H9 (cell line): Measurements from ENCODE around the gene RRH. TPM values are rescaled to one million over a fixed set of nuclear protein-coding genes. Genes with fewer than 3 reads are reported as not detected.
"Not testable (repeated sequence)": the region's sequence is repeated elsewhere in the genome, so short reads cannot be mapped to it uniquely, and the experiment has no call there.

ENCODE experiments used
- DNase-seq: peaks from one replicate; pipeline ENCODE4 v3.0.0-alpha.2; 2017
- H2AFZ ChIP-seq: one replicate; pipeline ENCODE4 v1.6.1; 2013; ENCODE audit warnings: mild to moderate bottlenecking, low read length, control low read depth, moderate library complexity
- H2AK5ac ChIP-seq: 2 replicates; pipeline ENCODE4 v1.6.1; 2013; ENCODE audit warnings: low read length, control low read depth, mixed read lengths; ENCODE audit not compliant: insufficient read length
- H2BK120ac ChIP-seq: one replicate; pipeline ENCODE4 v1.6.1; 2013; ENCODE audit warnings: low read depth, mild to moderate bottlenecking, low read length, control low read depth, inconsistent platforms; ENCODE audit not compliant: poor library complexity, severe bottlenecking
- H2BK12ac ChIP-seq: 2 replicates; pipeline ENCODE4 v1.6.1; 2013; ENCODE audit warnings: low read length, control low read depth, mixed read lengths, low read depth; ENCODE audit not compliant: insufficient read length
- H2BK15ac ChIP-seq: 2 replicates; pipeline ENCODE4 v1.6.1; 2013; ENCODE audit warnings: low read depth, low read length, control low read depth
- H2BK20ac ChIP-seq: one replicate; pipeline ENCODE4 v1.6.1; 2013; ENCODE audit warnings: low read depth, mild to moderate bottlenecking, low read length, control low read depth, inconsistent platforms; ENCODE audit not compliant: poor library complexity, severe bottlenecking
- H2BK5ac ChIP-seq: 2 replicates; pipeline ENCODE4 v1.6.1; 2013; ENCODE audit warnings: low read length, control low read depth, mixed read lengths; ENCODE audit not compliant: insufficient read length
- H3K14ac ChIP-seq: 2 replicates; pipeline ENCODE4 v1.6.1; 2013; ENCODE audit warnings: low read length, control low read depth; ENCODE audit not compliant: insufficient read depth
- H3K18ac ChIP-seq: 2 replicates; pipeline ENCODE4 v1.6.1; 2013; ENCODE audit warnings: low read depth, mild to moderate bottlenecking, mixed read lengths, low read length, control low read depth; ENCODE audit not compliant: insufficient read length
- H3K23ac ChIP-seq: 2 replicates; pipeline ENCODE4 v1.6.1; 2013; ENCODE audit warnings: low read length, control low read depth, mixed read lengths, low read depth; ENCODE audit not compliant: insufficient read length
- H3K23me2 ChIP-seq: 2 replicates; pipeline ENCODE4 v1.6.1; 2013; ENCODE audit warnings: low read depth, mild to moderate bottlenecking, mixed read lengths, low read length, control low read depth; ENCODE audit not compliant: insufficient read length, poor library complexity, severe bottlenecking
- H3K27ac ChIP-seq: 2 replicates; pipeline ENCODE4 v1.5.1; 2013; ENCODE audit warnings: low read length, control low read depth, mixed read lengths, low read depth; ENCODE audit not compliant: insufficient read length
- H3K27me3 ChIP-seq: 2 replicates; pipeline ENCODE4 v1.6.1; 2013; ENCODE audit warnings: low read length, control low read depth, inconsistent platforms; ENCODE audit not compliant: insufficient read depth
- H3K4ac ChIP-seq: 2 replicates; pipeline ENCODE4 v1.6.1; 2013; ENCODE audit warnings: low read depth, mild to moderate bottlenecking, control low read depth, inconsistent platforms, low read length, moderate library complexity
- H3K4me1 ChIP-seq: 2 replicates; pipeline ENCODE4 v1.6.1; 2013; ENCODE audit warnings: low read length, control low read depth, inconsistent platforms; ENCODE audit not compliant: insufficient read depth
- H3K4me2 ChIP-seq: 2 replicates; pipeline ENCODE4 v1.6.1; 2013; ENCODE audit warnings: low read length, control low read depth, mixed read lengths; ENCODE audit not compliant: insufficient read length, insufficient read depth
- H3K56ac ChIP-seq: 2 replicates; pipeline ENCODE4 v1.6.1; 2013; ENCODE audit warnings: low read depth, mild to moderate bottlenecking, mixed read lengths, low read length, control low read depth; ENCODE audit not compliant: insufficient read length
- H3K79me1 ChIP-seq: 2 replicates; pipeline ENCODE4 v1.6.1; 2013; ENCODE audit warnings: low read depth, mild to moderate bottlenecking, moderate library complexity, low read length, control low read depth, inconsistent platforms; ENCODE audit not compliant: insufficient read depth, poor library complexity, severe bottlenecking
- H3K79me2 ChIP-seq: 2 replicates; pipeline ENCODE4 v1.6.1; 2013; ENCODE audit warnings: low read length, control low read depth, inconsistent platforms; ENCODE audit not compliant: insufficient read depth
- H3K9ac ChIP-seq: 2 replicates; pipeline ENCODE4 v1.6.1; 2013; ENCODE audit warnings: low read length, control low read depth, mixed read lengths; ENCODE audit not compliant: insufficient read length; ENCODE audit errors: extremely low read depth
- H3K9me3 ChIP-seq: one replicate; pipeline ENCODE4 v1.6.1; 2013; ENCODE audit warnings: low read depth, low read length, inconsistent platforms; ENCODE audit not compliant: control insufficient read depth
- H3T11ph ChIP-seq: one replicate; pipeline ENCODE4 v1.6.1; 2013; ENCODE audit warnings: mild to moderate bottlenecking, low read length, control low read depth, inconsistent platforms
- H4K20me1 ChIP-seq: one replicate; pipeline ENCODE4 v1.6.1; 2013; ENCODE audit not compliant: control insufficient read depth, insufficient read length, insufficient read depth
- H4K5ac ChIP-seq: 2 replicates; pipeline ENCODE4 v1.6.1; 2013; ENCODE audit warnings: low read depth, mild to moderate bottlenecking, mixed read lengths, low read length, control low read depth; ENCODE audit not compliant: insufficient read length
- H4K8ac ChIP-seq: replicated peaks from 2 replicates; pipeline ENCODE4 v1.6.1; 2013; ENCODE audit warnings: low read length, control low read depth, mixed read lengths, low read depth; ENCODE audit not compliant: insufficient read length
- H4K91ac ChIP-seq: 2 replicates; pipeline ENCODE4 v1.6.1; 2013; ENCODE audit warnings: low read depth, mild to moderate bottlenecking, moderate library complexity, mixed read lengths, low read length, control low read depth; ENCODE audit not compliant: insufficient read length
- H3K27ac Mint-ChIP-seq, 3 experiments: 2 replicates in 2 of 3; 3 replicates in 1 of 3; pipeline ENCODE4 v1.8.0; 2020 to 2021; ENCODE audit warnings: mixed read lengths in 3 of 3, mild to moderate bottlenecking in 1 of 3, moderate library complexity in 1 of 3
- H3K27me3 Mint-ChIP-seq: 2 replicates; pipeline ENCODE4 v1.8.0; 2021; ENCODE audit warnings: low read depth, mild to moderate bottlenecking, moderate library complexity, mixed read lengths
- H3K36me3 Mint-ChIP-seq, 3 experiments: 2 replicates in 2 of 3; 3 replicates in 1 of 3; pipeline ENCODE4 v1.8.0; 2020 to 2021; ENCODE audit warnings: low read depth in 3 of 3, mixed read lengths in 3 of 3; ENCODE audit not compliant: insufficient read depth in 1 of 3
- H3K4me1 Mint-ChIP-seq, 2 experiments: 2 replicates each; pipeline ENCODE4 v1.8.0; 2020; ENCODE audit warnings: mixed read lengths in 2 of 2
- H3K4me3 Mint-ChIP-seq, 2 experiments: 2 replicates in 1 of 2; 3 replicates in 1 of 2; pipeline ENCODE4 v1.8.0; 2020 to 2021; ENCODE audit warnings: mild to moderate bottlenecking in 2 of 2, mixed read lengths in 2 of 2, moderate library complexity in 1 of 2
- H3K9me3 Mint-ChIP-seq, 2 experiments: 2 replicates in 1 of 2; 3 replicates in 1 of 2; pipeline ENCODE4 v1.8.0; 2020; ENCODE audit warnings: mild to moderate bottlenecking in 2 of 2, mixed read lengths in 2 of 2, moderate library complexity in 1 of 2
- CTCF ChIP-seq: fragments of 200-600 bp; sonication (generic); conservative IDR thresholded peaks from 3 replicates; pipeline ENCODE4 v1.8.0; 2021; ENCODE audit warnings: antibody characterized with exemption, mild to moderate bottlenecking
- WGBS: extraction: QIAGEN DNeasy Blood & Tissue Kit; methylation state at CpG from one replicate; pipeline ENCODE4 v1.1.7; 2013; ENCODE audit warnings: missing lambda C conversion rate, low lambda C conversion rate, mixed read lengths; ENCODE audit not compliant: insufficient read length; ENCODE audit errors: extremely low coverage; 5-methylcytosine and 5-hydroxymethylcytosine counted together
- long read RNA-seq: library from polyadenylated mRNA; unstranded; transcript quantifications from one replicate; pipeline ENCODE4 v2.0.0, GENCODE V29; 2020
- total RNA-seq: library from RNA; stranded (reverse); gene quantifications from 2 replicates; pipeline ENCODE4 v1.2.1, GENCODE V29; 2021

Gene RRH
- total RNA-seq, result 0.20 TPM in 1 of 2 replicates, not detected in the other
- long read RNA-seq, result 0 reads

DNA sequence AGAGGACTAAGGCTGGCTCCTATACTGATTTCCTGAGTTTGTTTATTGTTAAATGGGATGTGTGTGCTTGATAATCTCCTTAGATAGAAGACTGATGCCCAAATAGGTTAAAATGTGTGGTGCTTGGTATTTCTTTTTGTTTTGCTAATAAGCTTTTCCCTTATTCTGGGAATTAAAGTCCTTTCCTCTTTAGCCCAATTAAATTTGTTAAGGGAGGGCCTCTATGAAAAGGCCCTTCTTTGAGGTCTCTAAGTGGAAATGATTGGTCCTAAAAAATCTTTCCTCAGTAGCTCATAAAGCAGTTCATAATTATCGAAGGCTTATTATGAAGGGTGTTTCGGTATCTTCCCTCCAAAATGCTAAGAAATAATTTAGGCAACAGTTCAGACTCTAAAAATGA is at the start of gene RRH:
TSS of gene RRH (plus strand) at position 301 of the 400 bp plus-strand sequence. CDS start at position 357, 56 bp downstream.
- Histone ChIP-seq H2BK15ac (no peak within 1 kb of the TSS), H3K4me1 (no peaks in the 10 kb centered on the region), H3K9me3 (no peaks in the 10 kb centered on the region), H3K79me1 (no peaks in the 10 kb centered on the region), H3K23ac (no peak within 1 kb of the TSS), H3K79me2 (no peaks in the 10 kb centered on the region; the same call in 1 of the 2 replicates), H3K27me3 (no peaks in the 10 kb centered on the region), H2BK20ac (no peak within 1 kb of the TSS), H2BK5ac (no peak within 1 kb of the TSS), H3K9ac (no peak within 1 kb of the TSS), H3T11ph (no peak within 1 kb of the TSS), H2BK120ac (no peak within 1 kb of the TSS), H3K4me2 (no peak within 1 kb of the TSS), H2AFZ (no peak within 1 kb of the TSS), H3K4ac (no peak within 1 kb of the TSS), H3K27ac (no peak within 1 kb of the TSS), H4K5ac (no peak within 1 kb of the TSS), H3K18ac (no peak within 1 kb of the TSS), H4K91ac (no peak within 1 kb of the TSS), H2AK5ac (no peak within 1 kb of the TSS), H2BK12ac (no peak within 1 kb of the TSS), H3K56ac (no peak within 1 kb of the TSS), H4K20me1 (no peaks in the 10 kb centered on the region), H4K8ac (no peak within 1 kb of the TSS), H3K14ac (no peak within 1 kb of the TSS), H3K23me2 (no peaks in the 10 kb centered on the region)
- Mint-ChIP-seq H3K4me3 (no peak within 1 kb of the TSS), H3K27ac (no peak within 1 kb of the TSS), H3K27me3 (no peaks in the 10 kb centered on the region), H3K36me3 (peaks cover 6 to 21% (median 19%) of the 10 kb centered on the region in 3 experiments; a peak in 6 of 7 replicates), H3K4me1 (no peaks in the 10 kb centered on the region), H3K9me3 (no peaks in the 10 kb centered on the region)
- TF ChIP-seq CTCF, result no peak
- WGBS, result no CpG with 5 or more reads among the region's 2 CpGs
- no peak for DNase-seq

GRCh38 chr4:109782092-109782491 is 45.7 kb upstream of the RRH start:
- not testable (repeated sequence) for H3K14ac ChIP-seq, H3K9me3 ChIP-seq, H3K23ac ChIP-seq, H3K27ac Mint-ChIP-seq, H3K4me1 Mint-ChIP-seq, H2BK5ac ChIP-seq, H2BK15ac ChIP-seq, H3K23me2 ChIP-seq, H3K27ac ChIP-seq, H3K9ac ChIP-seq, H3K4ac ChIP-seq, H4K8ac ChIP-seq, H3K18ac ChIP-seq, H2AFZ ChIP-seq, H3K36me3 Mint-ChIP-seq, H4K91ac ChIP-seq, H3K79me2 ChIP-seq, H3K9me3 Mint-ChIP-seq, H3K79me1 ChIP-seq, H3K27me3 Mint-ChIP-seq, H4K20me1 ChIP-seq, H2BK20ac ChIP-seq, H2AK5ac ChIP-seq, H3K4me2 ChIP-seq, H3T11ph ChIP-seq, H3K4me1 ChIP-seq, H3K56ac ChIP-seq, H3K27me3 ChIP-seq, H2BK12ac ChIP-seq, H3K4me3 Mint-ChIP-seq, H2BK120ac ChIP-seq, H4K5ac ChIP-seq, DNase-seq
- WGBS, result no CpG with 5 or more reads among the region's 2 CpGs
